ENCODE data around the gene TBX15.
A peak's percentile ranks its signal among the peaks of the same experiment; 100 is the strongest.

The TBX15 gene

GRCh38 chr1:118988186-118989005, at the start of gene TBX15:
TBX15 (minus strand) TSS chr1:118988343; CDS start chr1:118987795, 548 bp downstream.
- FAIRE-seq (no peak), DNase-seq (ENCODE audit: insufficient read length, low spot score) (no peak)

DNA sequence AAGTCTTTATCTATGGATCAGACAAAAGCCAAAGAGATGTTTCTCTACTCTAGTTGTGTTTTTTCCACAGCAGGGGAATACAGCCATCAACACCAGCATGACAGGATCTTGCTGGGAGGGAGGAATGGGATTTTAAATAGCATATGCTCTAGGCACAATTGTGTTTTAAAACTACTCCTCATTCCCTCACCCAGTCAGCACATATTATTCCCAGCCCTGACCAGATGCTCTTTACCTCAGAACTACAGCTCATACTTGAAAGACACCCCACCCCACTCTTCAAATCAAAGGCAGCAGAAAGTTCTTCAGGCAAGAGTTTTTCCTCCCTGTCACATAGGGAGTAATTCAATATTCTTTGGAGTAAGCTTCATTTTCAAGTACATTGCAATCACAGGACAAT, 46.2 kb upstream of the TBX15 start:
- DNase-seq (ENCODE audit: insufficient read length, low spot score) (no peak), FAIRE-seq (no peak)

DNA sequence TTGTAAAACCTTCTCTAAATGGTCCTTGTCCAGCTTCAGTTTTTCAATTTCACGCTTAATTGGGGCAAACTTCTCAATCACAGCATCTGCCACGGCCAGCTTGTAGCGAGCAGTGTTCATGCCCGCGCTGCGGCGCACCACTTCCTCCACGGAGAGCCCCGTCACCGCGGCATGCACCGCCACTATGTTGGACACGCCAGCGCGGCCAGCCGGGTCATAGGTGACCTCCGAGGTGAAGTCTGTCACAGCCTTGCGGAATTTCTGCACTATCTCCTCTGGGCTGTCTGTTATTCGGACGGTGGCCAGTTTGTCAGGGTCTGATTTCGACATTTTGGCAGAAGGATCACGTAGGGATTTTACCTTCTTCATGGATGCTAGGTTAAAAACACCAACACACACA, 44.8 kb upstream of the TBX15 start:
- FAIRE-seq, result no peak

GRCh38 chr1:119027759-119028158, 39.6 kb upstream of the TBX15 start:
- no peak for FAIRE-seq
- no peak for DNase-seq (ENCODE audit: insufficient read length, low spot score)

More for the DNA sequence above, 44.8 kb upstream of the TBX15 start:
- no peak for DNase-seq (ENCODE audit: insufficient read length, low spot score)

DNA sequence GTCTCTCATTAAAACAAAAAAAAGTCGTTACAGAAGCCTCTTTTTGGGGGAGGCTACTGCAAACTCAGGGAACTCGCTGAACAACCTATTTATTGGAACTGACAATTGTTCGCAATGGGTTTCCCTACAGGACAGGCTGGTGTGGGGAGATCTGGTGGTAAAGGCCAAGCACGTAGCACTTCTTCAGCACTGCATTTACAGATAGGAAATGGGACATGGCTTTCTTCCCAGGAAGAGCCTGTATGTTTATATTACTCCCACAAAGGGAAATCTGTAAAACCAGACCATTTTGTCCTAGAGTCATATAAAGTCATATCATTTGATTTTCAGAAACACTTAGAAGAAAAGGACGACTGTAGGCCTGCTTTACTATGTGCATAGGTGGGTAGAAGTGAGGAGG, 38.8 kb upstream of the TBX15 start:
- FAIRE-seq (no peak), DNase-seq (ENCODE audit: insufficient read length, low spot score) (no peak)

GRCh38 chr1:119015547-119015946, 27.4 kb upstream of the TBX15 start:
- no peak for FAIRE-seq
- DNase-seq (ENCODE audit: insufficient read length, low spot score), result no peak

DNA sequence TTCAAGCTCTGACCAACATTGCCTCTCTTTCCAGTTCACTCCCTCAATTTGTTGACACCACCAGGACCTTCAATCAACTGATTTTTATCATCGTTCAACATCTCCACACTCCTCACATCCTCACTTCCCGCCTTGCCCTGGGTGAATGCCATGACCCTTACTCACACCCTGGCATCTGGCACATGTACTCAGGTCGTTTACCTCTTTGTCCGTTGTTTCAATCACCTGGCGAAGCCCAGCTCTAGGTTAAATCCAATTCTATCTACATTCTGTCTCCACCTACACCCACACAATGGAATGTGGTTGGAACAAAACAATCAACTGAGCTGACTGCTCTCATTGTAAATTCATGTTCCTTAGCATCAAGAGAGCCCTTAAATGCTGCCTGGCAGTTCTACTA, 24.2 kb upstream of the TBX15 start:
- FAIRE-seq (no peak), DNase-seq (ENCODE audit: insufficient read length, low spot score) (no peak)

GRCh38 chr1:119011706-119012105, 23.6 kb upstream of the TBX15 start:
- DNase-seq (ENCODE audit: insufficient read length, low spot score) (no peak), FAIRE-seq (no peak)

GRCh38 chr1:119011116-119011515, 23.0 kb upstream of the TBX15 start:
- DNase-seq (ENCODE audit: insufficient read length, low spot score) (no peak), FAIRE-seq (no peak)

DNA sequence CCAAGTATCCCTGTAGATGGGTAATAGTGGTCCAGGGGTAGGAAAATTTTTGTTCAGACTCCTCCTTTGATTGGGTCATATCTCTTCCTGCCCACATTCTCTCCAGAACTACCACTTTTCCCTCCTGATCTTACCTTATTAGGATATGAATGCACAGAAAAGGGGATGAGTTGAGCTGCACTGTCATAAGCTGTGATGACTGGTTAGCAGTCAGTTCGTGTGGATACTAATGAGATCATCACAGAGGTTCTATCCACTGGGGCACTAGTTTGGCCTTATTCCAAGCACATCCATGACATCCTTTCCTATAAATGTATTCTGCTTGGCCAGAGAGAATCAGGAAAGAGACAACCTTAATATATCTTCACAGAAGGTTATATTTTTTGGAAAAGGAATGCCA, 22.1 kb upstream of the TBX15 start:
- FAIRE-seq, result no peak
- no peak for DNase-seq (ENCODE audit: insufficient read length, low spot score)

DNA sequence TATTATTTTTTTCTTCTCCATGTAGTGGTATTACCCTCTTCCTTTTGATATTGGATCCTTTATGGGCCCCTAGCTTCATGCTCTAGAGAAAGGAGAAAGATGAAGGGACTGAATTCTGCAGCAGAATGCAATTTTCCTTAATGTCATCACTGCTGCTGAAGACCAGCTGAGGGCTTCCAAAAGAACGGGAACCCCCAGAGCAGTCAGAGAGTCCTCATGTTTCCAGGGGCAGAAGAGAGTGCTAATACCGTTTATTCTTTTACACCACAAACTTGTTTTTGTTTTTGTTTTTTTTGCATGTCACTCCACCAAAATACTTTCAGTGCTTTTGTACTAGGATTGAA, 21.1 kb upstream of the TBX15 start:
- DNase-seq (ENCODE audit: insufficient read length, low spot score), result no peak
- FAIRE-seq, result no peak

DNA sequence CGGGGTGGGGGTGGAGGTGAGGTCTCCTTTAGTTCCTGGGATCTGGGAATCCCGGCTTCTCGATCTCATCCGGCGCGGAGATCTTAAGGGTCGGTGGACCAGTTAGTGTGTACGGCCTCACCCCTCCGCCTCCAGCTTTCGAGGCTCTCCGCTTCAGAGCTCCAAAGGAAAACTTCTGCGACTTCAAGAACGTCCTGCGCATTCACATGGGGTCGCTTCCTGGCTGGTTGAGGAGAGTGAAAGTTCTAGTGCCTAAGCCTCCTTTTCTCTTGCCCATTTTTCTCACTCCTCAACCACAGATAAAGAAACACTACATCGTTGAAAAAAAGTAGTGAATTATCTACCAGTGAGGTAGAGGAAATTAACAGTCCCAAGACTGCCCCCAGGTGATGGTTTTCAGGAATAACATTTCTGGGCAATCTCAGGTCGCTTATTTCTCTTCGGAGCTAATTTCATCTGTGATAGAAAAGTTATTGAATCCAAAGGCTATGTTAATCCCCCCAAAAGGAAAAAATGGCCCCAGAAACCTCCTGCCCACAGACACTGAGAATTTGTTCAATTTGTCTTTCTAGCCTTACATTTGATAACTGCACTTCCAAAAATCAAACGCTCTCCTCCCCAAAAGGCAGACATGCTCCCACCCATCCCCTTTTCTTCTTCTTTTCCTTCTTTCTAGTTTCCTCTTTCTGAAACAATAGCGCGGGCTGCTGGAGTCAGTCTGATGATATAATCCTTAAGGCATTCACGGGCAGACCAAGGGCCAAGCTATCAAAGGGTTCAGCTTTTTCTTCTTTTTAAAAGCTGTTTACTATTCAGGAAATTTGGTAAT, 20.6 kb upstream of the TBX15 start:
- peak; percentile 22 for DNase-seq (ENCODE audit: insufficient read length, low spot score)
- no peak for FAIRE-seq

GRCh38 chr1:119007670-119008482, 19.7 kb upstream of the TBX15 start:
- no peak for DNase-seq (ENCODE audit: insufficient read length, low spot score)
- FAIRE-seq, result no peak

GRCh38 chr1:119007339-119007669, 19.2 kb upstream of the TBX15 start:
- no peak for FAIRE-seq
- no peak for DNase-seq (ENCODE audit: insufficient read length, low spot score)

- FAIRE-seq, result no peak
- no peak for DNase-seq (ENCODE audit: insufficient read length, low spot score)
Measured at GRCh38 chr1:119006406-119007279, 18.5 kb upstream of the TBX15 start.

GRCh38 chr1:119005724-119006405, 17.7 kb upstream of the TBX15 start:
- FAIRE-seq (no peak), DNase-seq (ENCODE audit: insufficient read length, low spot score) (no peak)

DNA sequence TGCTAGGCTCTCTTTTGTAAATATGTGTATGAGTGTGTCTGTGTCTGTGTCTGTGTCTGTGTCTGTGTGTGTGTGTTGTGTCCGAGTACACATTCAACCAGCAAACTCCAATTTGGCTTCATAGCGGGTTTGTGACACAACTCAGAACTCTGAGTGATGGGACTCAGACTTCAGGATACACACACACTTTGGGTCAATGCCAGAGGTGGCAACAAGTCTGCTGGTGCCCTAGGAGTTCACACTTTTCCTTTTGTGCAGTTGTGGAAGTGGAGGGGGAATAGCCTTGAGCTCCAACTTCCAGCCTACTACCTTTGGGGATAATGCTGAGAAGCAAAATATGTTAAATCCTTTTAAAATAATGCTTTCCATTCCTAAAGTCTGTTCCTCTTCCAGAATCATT, 16.6 kb upstream of the TBX15 start:
- FAIRE-seq, result no peak
- no peak for DNase-seq (ENCODE audit: insufficient read length, low spot score)

- DNase-seq (ENCODE audit: insufficient read length, low spot score) (no peak), FAIRE-seq (no peak)
Measured at GRCh38 chr1:119004129-119004527, 16.0 kb upstream of the TBX15 start.

DNA sequence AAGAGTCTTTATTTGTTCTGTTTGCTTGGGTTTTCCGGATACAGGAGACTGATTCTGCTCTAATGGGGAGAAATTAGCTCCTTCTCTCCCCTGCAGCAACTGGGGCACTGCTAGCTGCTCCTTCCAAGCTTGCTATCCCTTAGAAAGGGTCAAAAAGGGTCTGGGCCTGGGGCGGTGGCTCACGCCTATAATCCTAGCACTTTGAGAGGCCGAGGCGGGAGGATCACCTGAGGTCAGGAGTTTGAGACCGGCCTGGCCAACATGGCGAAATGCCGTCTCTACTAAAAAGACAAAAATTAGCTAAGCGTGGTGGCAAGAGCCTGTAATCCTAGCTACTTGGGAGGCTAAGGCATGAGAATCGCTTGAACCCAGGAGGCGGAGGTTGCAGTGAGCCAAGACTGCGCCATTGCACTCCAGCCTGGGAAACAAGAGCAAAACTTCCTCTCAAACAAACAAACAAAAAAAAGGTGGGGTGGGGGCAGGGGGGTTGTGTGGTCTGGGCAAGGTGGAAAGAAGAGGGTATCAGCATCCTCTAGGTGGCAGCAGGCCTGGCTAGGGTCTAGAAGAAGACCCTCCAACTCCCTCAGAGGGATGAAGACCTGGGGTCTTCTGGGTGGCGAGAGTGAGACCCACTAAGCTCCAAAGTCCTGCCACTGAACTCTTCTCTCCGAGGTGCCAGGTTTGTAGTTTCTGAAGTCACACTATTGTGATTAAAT, 15.4 kb upstream of the TBX15 start:
- FAIRE-seq (no peak), DNase-seq (ENCODE audit: insufficient read length, low spot score) (no peak)

Measured in HTR-8/SVneo (cell line).